GM06990 (cell line): ENCODE results near the gene GABRG3.

ENCODE experiments used
- DNase-seq: peaks from one replicate; pipeline ENCODE4 v3.0.0-alpha.2; 2011; ENCODE audit not compliant: insufficient read length; ENCODE audit errors: extremely low read depth
- H3K27me3 ChIP-seq: replicated peaks from 2 replicates; pipeline ENCODE4 v1.6.0; 2011; ENCODE audit warnings: low read length; ENCODE audit not compliant: control insufficient read depth, insufficient read depth
- H3K36me3 ChIP-seq: 2 replicates; pipeline ENCODE4 v1.5.1; 2011; ENCODE audit warnings: low read length; ENCODE audit not compliant: control insufficient read depth, insufficient read depth
- H3K4me3 ChIP-seq: replicated peaks from 2 replicates; pipeline ENCODE4 v1.5.1; 2011; ENCODE audit warnings: low read depth, mild to moderate bottlenecking, control low read depth, low read length
- TF ChIP-seq, protein P1 (sequence below): IDR thresholded peaks from 2 replicates; pipeline ENCODE4 v1.5.1; 2011; ENCODE audit warnings: low read length, control low read depth, mild to moderate bottlenecking, inconsistent platforms; ENCODE audit not compliant: insufficient read depth, poor library complexity, severe bottlenecking

The GABRG3 gene

DNA sequence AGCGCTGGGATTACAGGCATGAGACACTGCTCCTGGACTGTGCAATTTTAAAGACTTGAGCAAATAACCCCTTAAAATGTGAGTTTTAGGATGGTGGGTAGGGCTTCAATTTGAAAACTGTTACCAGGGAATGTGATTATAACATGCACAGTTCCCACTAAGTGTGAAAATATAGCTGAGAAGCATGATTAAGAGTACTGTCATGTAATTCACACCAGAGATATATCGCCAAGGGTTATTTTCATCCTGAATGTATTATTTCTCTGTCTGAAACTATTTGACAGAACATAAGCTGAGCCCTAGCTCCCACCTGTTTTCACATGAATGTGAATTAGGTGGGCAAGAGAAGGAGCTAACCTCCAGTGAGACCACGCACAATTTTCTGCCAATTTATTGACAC lies 457.2 kb downstream of the GABRG3 start:
- no peak overlapping the region for H3K4me3 ChIP-seq
- no peaks in the 10 kb centered on the region for H3K27me3 ChIP-seq
- DNase-seq, result no peak
- H3K36me3 ChIP-seq, result no peaks in the 10 kb centered on the region
- TF ChIP-seq, protein P1, sequence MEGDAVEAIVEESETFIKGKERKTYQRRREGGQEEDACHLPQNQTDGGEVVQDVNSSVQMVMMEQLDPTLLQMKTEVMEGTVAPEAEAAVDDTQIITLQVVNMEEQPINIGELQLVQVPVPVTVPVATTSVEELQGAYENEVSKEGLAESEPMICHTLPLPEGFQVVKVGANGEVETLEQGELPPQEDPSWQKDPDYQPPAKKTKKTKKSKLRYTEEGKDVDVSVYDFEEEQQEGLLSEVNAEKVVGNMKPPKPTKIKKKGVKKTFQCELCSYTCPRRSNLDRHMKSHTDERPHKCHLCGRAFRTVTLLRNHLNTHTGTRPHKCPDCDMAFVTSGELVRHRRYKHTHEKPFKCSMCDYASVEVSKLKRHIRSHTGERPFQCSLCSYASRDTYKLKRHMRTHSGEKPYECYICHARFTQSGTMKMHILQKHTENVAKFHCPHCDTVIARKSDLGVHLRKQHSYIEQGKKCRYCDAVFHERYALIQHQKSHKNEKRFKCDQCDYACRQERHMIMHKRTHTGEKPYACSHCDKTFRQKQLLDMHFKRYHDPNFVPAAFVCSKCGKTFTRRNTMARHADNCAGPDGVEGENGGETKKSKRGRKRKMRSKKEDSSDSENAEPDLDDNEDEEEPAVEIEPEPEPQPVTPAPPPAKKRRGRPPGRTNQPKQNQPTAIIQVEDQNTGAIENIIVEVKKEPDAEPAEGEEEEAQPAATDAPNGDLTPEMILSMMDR, result no peak

DNA sequence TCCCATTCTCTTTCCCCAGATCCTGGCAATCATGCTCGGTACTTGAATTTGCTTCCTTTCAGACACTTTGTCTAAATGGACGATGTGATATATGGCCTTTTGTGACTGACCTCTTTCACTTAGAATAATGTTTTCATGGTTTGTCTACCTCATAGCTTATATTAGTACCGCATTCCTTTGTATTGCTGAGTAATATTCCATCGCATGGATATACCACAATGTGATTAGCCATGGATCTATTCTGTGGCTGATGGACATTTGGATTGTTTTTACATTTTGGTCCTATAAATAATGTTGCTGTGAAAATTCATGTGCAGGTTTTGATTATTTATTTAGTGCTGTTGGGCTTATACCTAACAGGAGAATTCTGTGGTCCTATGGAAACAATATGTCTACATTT lies 458.6 kb downstream of the GABRG3 start:
- TF ChIP-seq, protein P1, result no peak
- H3K4me3 ChIP-seq, result no peak overlapping the region
- no peak for DNase-seq
- H3K36me3 ChIP-seq, result no peaks in the 10 kb centered on the region
- H3K27me3 ChIP-seq, result no peaks in the 10 kb centered on the region

DNA sequence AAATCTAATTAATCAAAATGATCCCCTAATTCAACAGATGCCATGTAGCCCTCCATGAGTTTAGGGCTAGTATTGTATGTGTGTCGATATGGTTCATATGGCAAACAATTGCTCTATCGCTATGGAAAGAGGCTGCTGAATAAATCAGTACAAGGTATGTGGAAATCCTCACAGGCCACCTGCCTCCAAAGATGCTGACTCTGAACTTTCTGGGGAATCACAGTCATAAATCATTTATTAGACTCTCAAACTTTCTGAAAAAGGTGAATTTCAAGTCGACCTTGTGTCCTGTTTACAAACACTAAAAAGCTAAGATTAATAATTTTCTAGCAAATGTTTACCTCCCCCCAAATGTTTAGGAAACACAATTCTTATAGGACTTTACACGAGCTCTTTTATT lies 462.6 kb downstream of the GABRG3 start:
- no peak overlapping the region for H3K4me3 ChIP-seq
- no peaks in the 10 kb centered on the region for H3K36me3 ChIP-seq
- no peak for DNase-seq
- TF ChIP-seq, protein P1, result no peak
- no peaks in the 10 kb centered on the region for H3K27me3 ChIP-seq

DNA sequence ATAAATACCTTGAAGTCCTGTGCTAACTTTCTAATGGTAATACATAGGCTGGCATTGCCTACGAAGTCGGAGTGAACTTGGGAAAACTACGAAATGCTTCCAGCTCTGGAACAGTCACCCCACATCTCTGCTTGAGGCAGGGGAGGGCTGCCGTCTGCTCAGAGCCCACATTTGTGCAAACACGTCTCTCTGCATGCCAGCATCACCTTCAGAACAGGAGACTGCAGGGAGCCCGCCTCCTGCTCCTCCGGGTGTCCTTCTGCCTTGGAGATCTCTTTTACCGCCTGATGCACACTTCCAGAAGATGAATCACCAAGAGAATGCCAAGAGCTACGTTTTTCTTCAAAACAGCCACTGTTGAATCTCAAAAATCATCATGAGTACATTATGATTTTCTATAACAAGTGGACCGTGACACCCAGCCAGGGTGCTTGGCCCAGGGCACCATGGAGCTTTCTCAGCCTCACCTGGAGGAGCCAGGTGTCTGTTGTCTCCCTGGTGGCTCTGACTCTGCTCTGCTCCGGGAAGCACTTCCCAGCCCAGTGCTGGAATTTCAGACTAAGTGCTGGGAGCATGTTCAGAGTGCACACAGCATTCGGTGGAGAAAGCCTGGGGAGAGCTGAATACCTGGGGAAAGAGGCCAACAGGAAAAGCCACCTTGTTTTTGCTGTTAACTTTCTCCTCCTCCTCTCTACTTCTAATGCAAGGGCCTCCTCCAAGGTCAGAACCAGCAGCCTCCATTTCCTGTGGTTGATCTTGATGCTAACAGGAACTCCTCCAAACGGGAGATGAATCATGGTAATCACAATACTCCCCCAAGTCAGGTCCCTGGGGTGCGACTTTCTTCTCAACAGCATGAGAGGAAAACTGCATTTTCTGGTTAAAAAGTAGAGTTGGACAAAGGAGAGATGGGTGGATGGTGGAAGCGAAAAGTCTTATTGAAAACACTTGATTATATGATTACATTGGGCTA lies 467.7 kb downstream of the GABRG3 start:
- TF ChIP-seq, protein P1, result no peak
- Histone ChIP-seq H3K27me3 (no peaks in the 10 kb centered on the region), H3K36me3 (no peaks in the 10 kb centered on the region), H3K4me3 (no peak overlapping the region)
- no peak for DNase-seq

DNA sequence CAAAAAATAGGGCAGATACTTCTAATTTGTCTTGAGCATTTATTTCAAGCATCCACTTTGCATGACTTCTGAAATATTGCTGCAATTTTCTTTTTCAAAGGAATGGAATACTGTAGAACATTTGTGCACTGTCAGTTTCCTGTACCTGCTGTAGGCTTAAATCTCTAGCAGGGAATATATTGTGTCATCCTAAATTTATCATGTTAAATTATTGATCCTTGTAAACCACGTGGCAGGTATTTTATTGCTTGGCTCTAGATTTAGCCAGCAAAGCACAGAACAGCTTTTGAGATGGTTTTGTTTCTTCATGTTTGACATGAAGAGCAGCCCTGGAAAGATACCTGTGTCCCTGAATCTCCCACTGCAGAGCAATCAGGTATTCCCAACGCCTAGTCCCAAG lies 470.1 kb downstream of the GABRG3 start:
- Histone ChIP-seq H3K36me3 (no peaks in the 10 kb centered on the region), H3K4me3 (no peak overlapping the region), H3K27me3 (no peaks in the 10 kb centered on the region)
- TF ChIP-seq, protein P1, result no peak
- DNase-seq, result no peak
